ENCODE results near the gene ADAMTSL2.

The ADAMTSL2 gene

DNA sequence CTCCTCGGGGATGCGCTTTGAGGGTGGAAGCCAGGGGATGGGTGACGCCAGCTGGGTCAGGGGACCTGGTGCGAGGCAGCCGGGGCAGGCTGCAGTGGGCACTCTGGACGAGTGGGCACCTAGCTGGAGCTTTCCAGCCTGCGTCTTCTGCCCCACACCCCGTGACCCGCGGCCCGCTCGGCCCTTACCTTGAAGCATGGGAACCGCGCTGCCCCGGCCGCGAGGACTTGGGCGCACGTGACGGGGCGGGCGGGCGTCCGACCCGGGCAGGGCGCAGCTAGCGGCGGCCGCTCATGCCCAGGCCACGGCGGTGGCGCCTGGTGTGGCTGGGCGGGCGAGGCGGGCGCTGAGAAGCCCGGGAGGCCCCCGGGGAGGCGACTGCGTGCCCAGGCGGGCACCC, 74.4 kb downstream of the ADAMTSL2 start:
- TF ChIP-seq, protein P1, sequence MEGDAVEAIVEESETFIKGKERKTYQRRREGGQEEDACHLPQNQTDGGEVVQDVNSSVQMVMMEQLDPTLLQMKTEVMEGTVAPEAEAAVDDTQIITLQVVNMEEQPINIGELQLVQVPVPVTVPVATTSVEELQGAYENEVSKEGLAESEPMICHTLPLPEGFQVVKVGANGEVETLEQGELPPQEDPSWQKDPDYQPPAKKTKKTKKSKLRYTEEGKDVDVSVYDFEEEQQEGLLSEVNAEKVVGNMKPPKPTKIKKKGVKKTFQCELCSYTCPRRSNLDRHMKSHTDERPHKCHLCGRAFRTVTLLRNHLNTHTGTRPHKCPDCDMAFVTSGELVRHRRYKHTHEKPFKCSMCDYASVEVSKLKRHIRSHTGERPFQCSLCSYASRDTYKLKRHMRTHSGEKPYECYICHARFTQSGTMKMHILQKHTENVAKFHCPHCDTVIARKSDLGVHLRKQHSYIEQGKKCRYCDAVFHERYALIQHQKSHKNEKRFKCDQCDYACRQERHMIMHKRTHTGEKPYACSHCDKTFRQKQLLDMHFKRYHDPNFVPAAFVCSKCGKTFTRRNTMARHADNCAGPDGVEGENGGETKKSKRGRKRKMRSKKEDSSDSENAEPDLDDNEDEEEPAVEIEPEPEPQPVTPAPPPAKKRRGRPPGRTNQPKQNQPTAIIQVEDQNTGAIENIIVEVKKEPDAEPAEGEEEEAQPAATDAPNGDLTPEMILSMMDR (IDR thresholded peaks at IDR 0.05; ENCODE audit: low read depth, low read length, poor library complexity, severe bottlenecking): no peak
- TF ChIP-seq EZH2phosphoT487 (IDR thresholded peaks at IDR 0.05; ENCODE audit: borderline replicate concordance, low read length): no peak
- no peaks in the 10 kb centered on the region for H3F3A ChIP-seq (ENCODE audit: control insufficient read depth, insufficient read depth)
- no peak overlapping the region for H3K4me2 ChIP-seq (ENCODE audit: low read length)
- no peaks in the 10 kb centered on the region for H3K36me3 ChIP-seq (ENCODE audit: control insufficient read depth, low read length)
- peaks cover 12% of the 10 kb centered on the region for H3K4me1 ChIP-seq (ENCODE audit: control insufficient read depth, low read length)
- H3K9me2 ChIP-seq (replicated peaks; ENCODE audit: control insufficient read depth, low read length): no peaks in the 10 kb centered on the region
- H3K27me3 ChIP-seq (ENCODE audit: control insufficient read depth, low read length): peaks cover 41% of the 10 kb centered on the region
- no peak overlapping the region for H3K4me3 ChIP-seq (ENCODE audit: low read length)
- H3K27ac ChIP-seq (ENCODE audit: low read depth, low read length): no peak overlapping the region
- no peaks in the 10 kb centered on the region for H3K9me3 ChIP-seq (ENCODE audit: control insufficient read depth, insufficient read depth, low read length)
- no peaks in the 10 kb centered on the region for H4K20me1 ChIP-seq (ENCODE audit: control insufficient read depth, insufficient read depth, low read depth, low read length)
- no peaks in the 10 kb centered on the region for H3K79me2 ChIP-seq (ENCODE audit: control insufficient read depth, low read length)

DNA sequence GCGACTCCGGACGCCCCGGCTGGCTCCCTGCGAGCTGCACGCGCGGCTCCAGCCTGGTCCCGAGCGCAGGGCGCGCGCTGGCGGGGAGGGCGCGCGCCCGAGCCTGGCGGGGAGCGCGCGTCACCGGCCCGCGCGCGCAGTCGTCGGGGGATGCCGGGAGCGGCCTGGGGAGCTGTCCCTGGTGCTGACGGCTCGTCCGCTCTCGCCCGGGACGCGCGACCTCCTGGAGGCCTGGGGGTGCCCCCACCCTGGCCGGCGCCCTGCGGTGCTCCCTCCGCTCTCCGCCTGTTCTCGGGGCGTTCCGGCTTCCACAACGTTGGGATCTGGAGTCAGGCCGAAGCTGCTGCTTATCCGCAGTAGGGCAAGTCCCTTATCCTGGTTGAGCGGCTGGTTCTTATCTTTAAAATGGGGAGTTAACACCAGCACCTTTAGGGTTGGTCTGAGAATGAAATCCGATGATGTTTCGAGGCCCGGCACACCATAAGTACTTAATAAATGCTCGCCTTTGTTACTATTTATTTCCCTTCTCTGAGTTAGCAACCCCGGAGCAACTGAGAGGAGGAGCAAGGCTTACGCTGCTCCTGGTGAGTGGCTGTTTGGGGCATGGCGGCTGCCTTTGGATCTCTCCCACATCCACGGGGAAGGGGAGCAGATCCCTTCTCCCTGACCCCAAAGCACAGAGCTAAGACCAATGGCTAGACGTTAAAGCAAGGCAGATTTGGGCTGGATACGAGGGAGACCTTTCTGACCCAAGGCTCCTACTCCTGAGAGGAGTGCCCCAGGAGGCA, 75.0 kb downstream of the ADAMTSL2 start, which contains the start of gene FAM163B:
Gene FAM163B, minus strand, starts transcription at position 79 of the 788 bp plus-strand sequence. CDS start 29,166 bp downstream, outside the sequence.
- Histone ChIP-seq H3K4me1 (ENCODE audit: control insufficient read depth, low read length) (peaks cover 6% of the 10 kb centered on the region), H3K9me2 (replicated peaks; ENCODE audit: control insufficient read depth, low read length) (no peaks in the 10 kb centered on the region), H4K20me1 (ENCODE audit: control insufficient read depth, insufficient read depth, low read depth, low read length) (no peaks in the 10 kb centered on the region), H3K79me2 (ENCODE audit: control insufficient read depth, low read length) (no peaks in the 10 kb centered on the region), H3F3A (ENCODE audit: control insufficient read depth, insufficient read depth) (no peaks in the 10 kb centered on the region), H3K4me3 (ENCODE audit: low read length) (no peak within 1 kb of the TSS), H3K27me3 (ENCODE audit: control insufficient read depth, low read length) (peaks cover 44% of the 10 kb centered on the region), H3K36me3 (ENCODE audit: control insufficient read depth, low read length) (no peaks in the 10 kb centered on the region), H3K27ac (ENCODE audit: low read depth, low read length) (no peak within 1 kb of the TSS), H3K9me3 (ENCODE audit: control insufficient read depth, insufficient read depth, low read length) (no peaks in the 10 kb centered on the region), H3K4me2 (ENCODE audit: low read length) (no peak within 1 kb of the TSS)
- TF ChIP-seq EZH2phosphoT487 (IDR thresholded peaks at IDR 0.05; ENCODE audit: borderline replicate concordance, low read length): no peak
- TF ChIP-seq, protein P1 (IDR thresholded peaks at IDR 0.05; ENCODE audit: low read depth, low read length, poor library complexity, severe bottlenecking): no peak

DNA sequence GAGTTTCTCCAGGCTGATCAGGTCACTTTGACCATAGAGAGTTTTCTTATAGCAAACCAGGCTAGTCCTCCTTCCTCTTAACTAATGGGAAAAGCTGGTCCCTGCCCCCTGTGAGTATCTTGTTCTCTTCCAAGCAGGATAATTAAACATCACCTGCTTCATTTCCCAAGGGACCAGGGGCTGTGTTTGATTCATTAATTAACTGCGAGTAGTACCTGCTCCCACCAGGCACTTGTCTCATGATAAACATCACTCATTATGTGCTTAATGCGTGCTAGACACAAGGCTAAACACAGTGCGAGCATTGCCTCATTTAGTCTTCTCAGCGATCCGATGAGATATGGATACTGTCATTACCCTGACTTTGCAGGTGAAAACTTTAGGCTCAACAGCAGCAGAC, 76.3 kb downstream of the ADAMTSL2 start:
- Histone ChIP-seq H3K4me3 (ENCODE audit: low read length) (no peak overlapping the region), H3F3A (ENCODE audit: control insufficient read depth, insufficient read depth) (no peaks in the 10 kb centered on the region), H4K20me1 (ENCODE audit: control insufficient read depth, insufficient read depth, low read depth, low read length) (no peaks in the 10 kb centered on the region), H3K79me2 (ENCODE audit: control insufficient read depth, low read length) (no peaks in the 10 kb centered on the region), H3K9me2 (replicated peaks; ENCODE audit: control insufficient read depth, low read length) (no peaks in the 10 kb centered on the region), H3K4me2 (ENCODE audit: low read length) (no peak overlapping the region), H3K36me3 (ENCODE audit: control insufficient read depth, low read length) (no peaks in the 10 kb centered on the region), H3K27ac (ENCODE audit: low read depth, low read length) (no peak overlapping the region), H3K9me3 (ENCODE audit: control insufficient read depth, insufficient read depth, low read length) (no peaks in the 10 kb centered on the region), H3K4me1 (ENCODE audit: control insufficient read depth, low read length) (no peaks in the 10 kb centered on the region), H3K27me3 (ENCODE audit: control insufficient read depth, low read length) (peaks cover 44% of the 10 kb centered on the region)
- no peak for TF ChIP-seq EZH2phosphoT487 (IDR thresholded peaks at IDR 0.05; ENCODE audit: borderline replicate concordance, low read length)
- TF ChIP-seq, protein P1 (IDR thresholded peaks at IDR 0.05; ENCODE audit: low read depth, low read length, poor library complexity, severe bottlenecking): no peak

Data from DOHH2 (cell line).